HAP-1 (cell line): ENCODE data around the gene ST6GALNAC1.
A peak's percentile ranks its signal among the peaks of the same experiment; 100 is the strongest.

Experiments
- DNase-seq, 2 experiments: peaks; one replicate each; pipeline ENCODE4 v3.0.0-alpha.2; 2016 to 2020; ENCODE audit warnings: low spot score in 2 of 2
- H3K27me3 ChIP-seq: fragments of 250-450 bp; sonication (Bioruptor Pico); 2 replicates; pipeline ENCODE4 v1.5.1; 2020; ENCODE audit warnings: low read depth, mild to moderate bottlenecking, moderate library complexity
- H3K36me3 ChIP-seq: fragments of 250-450 bp; sonication (Bioruptor Pico); replicated peaks from 2 replicates; pipeline ENCODE4 v1.5.1; 2020; ENCODE audit warnings: mild to moderate bottlenecking
- H3K4me1 ChIP-seq: fragments of 250-450 bp; sonication (Bioruptor Pico); 2 replicates; pipeline ENCODE4 v1.5.1; 2020; ENCODE audit warnings: mild to moderate bottlenecking
- H3K4me3 ChIP-seq: fragments of 250-450 bp; sonication (Bioruptor Pico); 2 replicates; pipeline ENCODE4 v1.5.1; 2020; ENCODE audit warnings: mild to moderate bottlenecking, moderate library complexity
- H3K9me3 ChIP-seq: fragments of 250-450 bp; sonication (Bioruptor Pico); 2 replicates; pipeline ENCODE4 v1.5.1; 2020; ENCODE audit warnings: mild to moderate bottlenecking, moderate library complexity
- in situ Hi-C: fragments of 300-500 bp; cut with MboI; formaldehyde crosslinking; loops from 3 replicates; pipeline ENCODE4 v1.14.3; 2020; ENCODE audit warnings: low sequenced_read_pairs, inconsistent platforms, mixed read lengths

ST6GALNAC1 gene

GRCh38 chr17:76601065-76601464 is 42.5 kb downstream of the ST6GALNAC1 start:
- no peaks in the 10 kb centered on the region for H3K27me3 ChIP-seq
- no peaks in the 10 kb centered on the region for H3K36me3 ChIP-seq
- H3K9me3 ChIP-seq, result no peaks in the 10 kb centered on the region
- in situ Hi-C loops, result no loop called here
- H3K4me3 ChIP-seq, result no peak overlapping the region
- DNase-seq, result no peak
- peaks cover 2% of the 10 kb centered on the region; the same call in 1 of the 2 replicates for H3K4me1 ChIP-seq

DNA sequence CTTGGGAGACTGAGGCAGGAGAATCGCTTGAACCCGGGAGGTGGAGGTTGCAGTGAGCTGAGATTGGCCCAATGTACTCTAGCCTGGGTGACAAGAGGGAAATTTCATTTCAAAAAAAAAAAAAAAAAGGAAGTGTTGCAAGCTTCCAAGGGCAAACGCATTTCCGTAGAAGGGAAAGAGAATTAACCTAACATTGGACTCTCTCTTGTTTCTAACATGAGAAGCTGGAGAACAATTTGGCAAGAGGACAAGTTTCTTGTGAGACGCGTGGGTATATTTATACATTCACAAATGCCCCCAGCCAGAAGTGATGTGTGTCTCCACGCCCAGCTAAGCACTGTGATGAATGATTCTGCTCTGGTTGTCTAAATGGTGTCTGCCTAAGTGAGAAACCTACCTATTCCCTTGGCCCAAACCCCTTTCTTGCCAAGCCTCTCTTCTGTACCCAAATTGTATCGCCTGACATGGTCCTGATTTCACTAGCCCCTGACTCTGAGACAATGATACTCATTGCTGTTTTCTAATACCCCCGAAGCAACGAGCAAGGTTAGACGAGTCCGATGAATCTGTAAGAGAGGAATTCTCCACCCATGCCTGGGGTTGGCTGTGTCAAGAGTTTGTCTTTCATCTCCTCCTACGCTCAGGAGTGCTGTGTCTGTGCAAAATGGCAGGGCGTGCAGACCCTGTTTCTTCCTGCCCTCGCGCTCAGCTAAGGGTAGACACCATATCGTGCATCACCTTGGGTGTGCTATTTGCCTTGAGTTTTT is 43.7 kb downstream of the ST6GALNAC1 start:
- H3K27me3 ChIP-seq, result no peaks in the 10 kb centered on the region
- peaks cover 2% of the 10 kb centered on the region; the same call in 1 of the 2 replicates for H3K4me1 ChIP-seq
- no peaks in the 10 kb centered on the region for H3K36me3 ChIP-seq
- DNase-seq, result no peak
- H3K9me3 ChIP-seq, result no peaks in the 10 kb centered on the region
- in situ Hi-C loops, result no loop called here
- H3K4me3 ChIP-seq, result no peak overlapping the region

- Histone ChIP-seq H3K4me1 (peaks cover 2% of the 10 kb centered on the region; the same call in 1 of the 2 replicates), H3K36me3 (no peaks in the 10 kb centered on the region), H3K4me3 (no peak overlapping the region), H3K27me3 (no peaks in the 10 kb centered on the region), H3K9me3 (no peaks in the 10 kb centered on the region)
- in situ Hi-C loops, result no loop called here
- no peak for DNase-seq
Observed at GRCh38 chr17:76598004-76598439, 45.5 kb downstream of the ST6GALNAC1 start.

DNA sequence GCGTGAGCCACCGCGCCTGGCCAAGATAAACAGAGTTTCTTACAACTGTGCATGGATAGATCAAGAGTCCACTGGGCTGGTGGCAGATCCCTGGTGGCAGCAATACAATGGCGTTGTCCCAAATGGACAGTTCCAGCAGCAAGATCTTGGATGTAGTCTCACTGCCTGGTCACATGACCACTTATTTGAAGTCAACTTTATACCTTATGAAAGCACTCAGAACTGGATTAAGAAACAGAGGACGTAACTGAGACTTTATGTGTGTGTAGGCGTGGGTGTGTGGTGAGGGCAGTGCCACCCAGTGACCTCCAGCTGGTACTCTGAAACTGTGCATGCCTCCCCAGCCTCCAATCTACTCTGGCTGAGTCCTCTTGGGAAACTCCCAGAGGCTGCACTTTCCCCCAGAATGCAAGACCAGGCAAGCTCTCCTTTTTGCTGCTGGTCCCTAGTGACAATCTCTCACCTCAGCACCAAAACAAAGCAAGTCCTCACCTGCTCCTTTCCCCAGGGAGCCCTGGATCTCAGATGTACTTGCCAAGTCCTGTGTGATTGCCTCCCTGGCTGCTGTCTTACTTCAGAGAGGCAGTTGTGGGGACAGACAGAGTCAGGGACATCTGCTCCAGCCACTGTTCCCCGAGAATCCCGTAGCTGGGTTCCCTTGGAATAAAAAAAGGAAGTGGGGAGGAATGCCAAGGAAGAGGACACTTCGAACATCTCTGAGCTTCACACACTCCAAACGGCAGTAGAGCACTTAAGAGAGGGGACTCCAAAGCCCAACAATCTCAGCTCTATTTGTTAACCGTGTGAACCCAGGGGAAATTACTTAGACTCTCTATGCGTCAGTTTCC is 46.2 kb downstream of the ST6GALNAC1 start:
- DNase-seq, result no peak
- no peaks in the 10 kb centered on the region for H3K9me3 ChIP-seq
- peaks cover 2% of the 10 kb centered on the region; the same call in 1 of the 2 replicates for H3K4me1 ChIP-seq
- no peaks in the 10 kb centered on the region for H3K27me3 ChIP-seq
- in situ Hi-C loops, result no loop called here
- no peaks in the 10 kb centered on the region for H3K36me3 ChIP-seq
- no peak overlapping the region for H3K4me3 ChIP-seq

DNA sequence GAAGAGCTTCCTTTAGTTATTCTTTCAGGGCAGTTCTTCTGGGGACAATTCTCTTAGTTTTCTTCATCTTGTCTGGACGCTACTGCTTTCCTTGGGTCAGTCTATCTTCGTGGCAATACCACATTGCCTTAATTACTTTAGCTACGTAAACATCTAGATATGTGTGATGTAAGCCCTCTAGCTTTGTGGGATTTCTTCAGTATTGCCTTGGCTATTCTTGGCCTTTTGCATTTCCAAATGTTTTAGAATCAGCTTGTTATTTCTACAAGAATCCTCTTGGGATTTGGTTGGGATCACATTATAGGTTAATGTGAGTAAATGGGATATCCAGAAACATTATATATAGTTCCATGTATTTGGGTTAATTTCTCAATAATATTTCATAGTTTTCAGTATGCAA is 48.9 kb downstream of the ST6GALNAC1 start:
- no peaks in the 10 kb centered on the region for H3K9me3 ChIP-seq
- no peaks in the 10 kb centered on the region for H3K4me1 ChIP-seq
- DNase-seq, result no peak
- no peak overlapping the region for H3K4me3 ChIP-seq
- H3K27me3 ChIP-seq, result no peaks in the 10 kb centered on the region
- no peaks in the 10 kb centered on the region for H3K36me3 ChIP-seq
- in situ Hi-C loops, result no loop called here

DNA sequence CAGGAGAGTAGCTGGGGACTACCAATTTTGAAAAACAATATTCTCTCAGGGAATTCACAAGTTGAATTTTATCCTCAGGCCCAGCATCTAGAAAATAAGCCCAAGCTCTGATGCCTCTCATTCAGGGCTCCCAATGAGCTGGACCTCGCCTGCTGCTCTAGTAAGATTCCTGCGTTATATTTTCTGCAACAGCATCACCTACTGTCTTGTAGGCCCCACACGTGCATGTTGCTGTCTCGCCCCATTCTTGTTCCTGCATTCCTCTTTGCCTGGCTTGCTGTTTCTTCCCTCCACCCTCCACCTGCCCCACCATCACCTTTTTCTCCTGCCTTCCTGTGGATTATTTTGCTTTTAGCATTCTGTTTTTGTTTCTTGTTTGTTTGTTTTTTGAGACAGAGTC is 49.6 kb downstream of the ST6GALNAC1 start:
- no peak overlapping the region for H3K4me3 ChIP-seq
- no peak for DNase-seq
- no peaks in the 10 kb centered on the region for H3K4me1 ChIP-seq
- in situ Hi-C loops, result no loop called here
- H3K9me3 ChIP-seq, result no peaks in the 10 kb centered on the region
- H3K27me3 ChIP-seq, result no peaks in the 10 kb centered on the region
- H3K36me3 ChIP-seq, result no peaks in the 10 kb centered on the region

DNA sequence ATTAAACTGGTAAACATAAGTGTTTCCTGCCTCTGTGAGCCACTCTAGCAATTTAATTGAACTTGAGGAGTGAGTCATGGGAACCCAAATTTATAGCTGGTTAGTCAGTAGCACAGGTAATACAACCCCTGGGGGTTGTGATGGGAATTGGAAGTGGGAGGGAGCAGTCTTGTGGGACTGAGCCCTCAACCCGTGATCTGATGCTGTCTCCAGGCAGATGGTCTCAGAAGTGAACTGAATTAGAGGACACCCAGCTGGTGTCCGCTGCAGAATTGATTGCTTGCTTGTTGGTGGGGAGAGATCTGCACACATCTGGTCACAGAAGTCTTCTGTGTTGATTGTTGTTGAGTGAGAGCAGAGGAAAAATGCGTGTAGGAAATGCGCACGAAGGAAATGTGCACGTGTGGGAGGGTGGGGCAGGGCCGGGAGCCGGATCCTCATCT is 50.2 kb downstream of the ST6GALNAC1 start:
- H3K4me1 ChIP-seq, result no peaks in the 10 kb centered on the region
- no peaks in the 10 kb centered on the region for H3K9me3 ChIP-seq
- H3K27me3 ChIP-seq, result no peaks in the 10 kb centered on the region
- no peak for DNase-seq
- H3K36me3 ChIP-seq, result no peaks in the 10 kb centered on the region
- in situ Hi-C loops, result no loop called here
- H3K4me3 ChIP-seq, result no peak overlapping the region

DNA sequence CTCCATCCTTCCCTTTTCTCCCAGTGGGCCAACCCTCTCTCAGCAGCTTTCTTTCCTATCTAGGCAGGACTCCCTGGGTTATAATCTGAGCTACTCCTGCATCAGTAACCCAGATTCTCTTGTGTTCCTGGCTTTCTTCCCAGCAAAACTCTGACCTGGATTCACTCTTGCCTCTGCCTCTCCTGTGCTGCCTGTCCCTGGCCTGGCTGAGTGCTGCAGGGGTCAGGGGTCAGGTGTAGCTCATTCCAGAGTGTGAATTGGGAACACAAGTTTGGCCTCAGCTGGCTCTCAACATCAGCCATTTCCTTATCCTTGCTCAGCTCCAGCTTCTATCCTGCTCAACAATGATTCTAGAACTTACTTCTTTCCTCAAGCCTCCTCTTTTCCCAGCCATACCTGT is 55.4 kb downstream of the ST6GALNAC1 start:
- Histone ChIP-seq H3K4me3 (no peak overlapping the region), H3K27me3 (peaks cover 2% of the 10 kb centered on the region; the same call in 1 of the 2 replicates), H3K4me1 (0 out of 2 replicates have a peak, but pooled peaks cover 4% of the 10 kb centered on the region), H3K36me3 (no peaks in the 10 kb centered on the region), H3K9me3 (no peaks in the 10 kb centered on the region)
- no peak for DNase-seq
- in situ Hi-C loops, result no loop called here

DNA sequence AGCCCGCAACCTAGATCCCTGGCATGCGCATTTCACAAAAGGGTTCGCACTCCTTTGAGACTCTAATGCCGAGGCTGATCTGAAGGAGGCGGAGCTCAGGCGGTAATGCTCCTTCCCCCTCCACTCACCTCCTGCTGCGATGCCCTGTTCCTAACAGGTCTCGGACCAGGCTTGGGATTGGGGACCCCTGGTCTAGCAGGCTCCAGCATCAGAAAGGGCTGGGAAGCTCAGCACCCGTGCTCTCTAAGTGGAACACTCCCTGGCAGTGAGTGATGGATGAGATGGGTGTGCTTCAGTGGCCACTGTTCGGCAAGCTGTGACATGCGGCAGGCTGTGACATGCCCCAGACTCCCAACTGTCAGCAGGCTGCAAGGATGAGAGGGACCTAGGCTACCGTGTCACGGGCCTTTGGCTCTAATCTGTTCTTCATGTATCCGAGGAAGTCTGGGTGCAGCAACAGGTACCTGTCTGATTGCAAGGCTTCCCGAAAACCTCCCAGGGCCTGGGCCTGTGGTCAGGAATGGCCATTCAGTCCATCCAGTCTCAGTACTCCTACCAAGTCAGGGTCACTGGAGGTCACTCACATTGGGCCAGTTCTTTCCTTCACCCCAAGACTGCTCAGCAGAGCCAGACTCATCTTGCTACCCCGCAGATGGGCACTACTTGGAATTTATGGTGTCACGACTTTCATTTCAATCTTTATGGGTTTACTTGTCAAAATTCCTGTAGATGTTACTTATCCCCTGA is 56.6 kb downstream of the ST6GALNAC1 start:
- 0 out of 2 replicates have a peak, but pooled peaks cover 4% of the 10 kb centered on the region for H3K4me1 ChIP-seq
- H3K4me3 ChIP-seq, result no peak overlapping the region
- in situ Hi-C loops, result no loop called here
- no peak for DNase-seq
- H3K27me3 ChIP-seq, result peaks cover 2% of the 10 kb centered on the region; the same call in 1 of the 2 replicates
- H3K9me3 ChIP-seq, result no peaks in the 10 kb centered on the region
- H3K36me3 ChIP-seq, result no peaks in the 10 kb centered on the region

DNA sequence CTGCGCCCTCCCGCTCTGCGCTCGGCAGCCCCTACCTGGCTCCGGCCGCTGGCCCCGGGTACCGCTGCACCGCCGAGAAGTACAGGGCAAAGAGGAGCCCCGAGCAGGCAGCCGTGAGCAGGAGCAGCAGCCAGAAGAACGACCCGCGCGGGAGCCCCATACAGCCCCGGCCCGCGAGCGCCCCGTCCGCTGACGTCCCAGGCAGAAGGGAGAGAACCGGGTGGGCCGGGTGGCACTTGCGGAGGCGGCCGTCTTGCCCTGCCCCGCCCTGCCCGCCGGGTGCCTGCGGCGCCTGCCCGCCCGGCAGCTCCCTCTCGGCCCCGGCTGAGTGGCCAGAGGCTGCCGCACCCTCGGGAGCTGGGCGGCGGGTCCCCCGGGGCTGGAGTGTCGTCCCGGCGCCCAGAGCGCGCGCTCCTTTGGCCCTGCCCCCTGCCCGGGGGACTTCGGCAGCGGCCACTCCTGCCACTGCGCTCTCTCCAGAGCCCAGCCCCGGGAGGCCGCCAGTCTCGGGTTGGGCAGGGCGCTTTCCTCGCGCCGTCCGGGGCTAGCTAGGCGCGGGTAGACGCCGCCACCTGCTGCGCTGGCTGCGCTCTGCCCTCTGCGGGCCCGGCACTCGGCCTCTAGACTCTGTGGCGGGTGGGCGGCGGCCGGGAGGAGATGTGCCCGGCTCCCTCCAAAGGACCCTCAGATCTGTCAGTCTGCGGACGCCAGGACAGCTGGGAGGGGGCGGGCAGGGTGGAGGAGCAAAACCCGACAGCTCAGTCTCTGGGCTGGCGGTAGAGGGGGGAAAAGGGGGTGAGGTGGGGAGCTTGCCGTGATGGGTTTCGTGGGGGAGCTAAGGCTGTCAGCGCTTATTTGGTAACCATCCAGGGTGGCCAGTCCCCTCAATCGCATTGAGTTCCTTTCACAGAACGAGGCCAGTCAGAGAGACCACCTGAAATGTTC is 57.6 kb downstream of the ST6GALNAC1 start, which contains the start of gene ST6GALNAC2:
ST6GALNAC2 (minus strand) TSS at position 212 of the 945 bp plus-strand sequence; CDS start at position 160, 52 bp downstream.
- Histone ChIP-seq H3K4me1 (0 out of 2 replicates have a peak, but pooled peaks cover 4% of the 10 kb centered on the region), H3K36me3 (no peaks in the 10 kb centered on the region), H3K4me3 (peak within 1 kb of the TSS; percentile 34), H3K27me3 (peaks cover 2% of the 10 kb centered on the region; the same call in 1 of the 2 replicates), H3K9me3 (no peaks in the 10 kb centered on the region)
- DNase-seq, result peak; percentile 34 to 76
- in situ Hi-C loops, result no loop called here

GRCh38 chr17:76585033-76585648 is 58.4 kb downstream of the ST6GALNAC1 start:
- peaks cover 2% of the 10 kb centered on the region; the same call in 1 of the 2 replicates for H3K27me3 ChIP-seq
- no peaks in the 10 kb centered on the region for H3K9me3 ChIP-seq
- DNase-seq, result no peak
- H3K36me3 ChIP-seq, result no peaks in the 10 kb centered on the region
- H3K4me1 ChIP-seq, result 0 out of 2 replicates have a peak, but pooled peaks cover 4% of the 10 kb centered on the region
- peak overlapping the region; percentile 34 for H3K4me3 ChIP-seq
- in situ Hi-C loops, result no loop called here

- no peak for DNase-seq
- in situ Hi-C loops, result no loop called here
- Histone ChIP-seq H3K27me3 (peaks cover 2% of the 10 kb centered on the region; the same call in 1 of the 2 replicates), H3K36me3 (no peaks in the 10 kb centered on the region), H3K4me3 (no peak overlapping the region; the same call in 1 of the 2 replicates), H3K4me1 (0 out of 2 replicates have a peak, but pooled peaks cover 4% of the 10 kb centered on the region), H3K9me3 (no peaks in the 10 kb centered on the region)
Observed at GRCh38 chr17:76584427-76585032, 59.0 kb downstream of the ST6GALNAC1 start.
